ENCODE results near the gene GPHN.

GRCh38 chr14:67045440-67045839 is 537.5 kb downstream of the GPHN start:
- TF ChIP-seq CTCF (IDR thresholded peaks at IDR 0.05) (no peak), FOXP4 (CRISPR knock-in tag; IDR thresholded peaks at IDR 0.05) (no peak), JUN (CRISPR knock-in tag; IDR thresholded peaks at IDR 0.05) (no peak), ELF4 (CRISPR knock-in tag; IDR thresholded peaks at IDR 0.05; ENCODE audit: low read depth) (no peak), ZNF263 (CRISPR knock-in tag; IDR thresholded peaks at IDR 0.05; ENCODE audit: low read depth) (no peak), PREB (CRISPR knock-in tag; IDR thresholded peaks at IDR 0.05; ENCODE audit: borderline replicate concordance) (no peak), USF2 (CRISPR knock-in tag; IDR thresholded peaks at IDR 0.05) (no peak), ATF3 (CRISPR knock-in tag; conservative IDR thresholded peaks at IDR 0.05) (no peak), TP53 (CRISPR knock-in tag; IDR thresholded peaks at IDR 0.05) (no peak), IRF2 (CRISPR knock-in tag; IDR thresholded peaks at IDR 0.05; ENCODE audit: borderline replicate concordance, low read depth) (no peak), NR2C2 (CRISPR knock-in tag; IDR thresholded peaks at IDR 0.05) (no peak), GTF2I (CRISPR knock-in tag; conservative IDR thresholded peaks at IDR 0.05) (no peak), RELA (CRISPR knock-in tag; IDR thresholded peaks at IDR 0.05; ENCODE audit: borderline replicate concordance) (no peak)
